Measurements from ENCODE around the gene APLP2.

DNA sequence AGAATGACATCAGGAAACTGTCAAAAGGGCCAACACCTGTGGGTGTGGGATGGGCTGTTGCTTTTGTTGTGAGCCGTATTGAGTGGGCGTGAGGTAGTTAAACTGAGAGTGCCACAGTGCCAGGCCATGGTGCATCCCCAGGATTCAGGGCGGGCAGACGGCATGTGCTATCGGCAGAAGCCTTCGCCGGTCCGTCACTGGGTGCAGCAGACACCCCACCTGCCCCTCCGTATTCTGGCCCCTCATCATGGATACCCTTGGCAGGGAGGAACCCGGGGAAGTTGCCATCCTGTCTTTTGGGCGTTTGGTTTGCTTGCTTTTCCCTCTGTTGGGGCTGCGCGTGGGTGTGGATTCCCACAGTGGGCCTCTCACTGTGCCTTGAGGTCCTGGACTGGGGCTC is 117.4 kb downstream of the APLP2 start:
- TF ChIP-seq CTCF (IDR thresholded peaks at IDR 0.05; ENCODE audit: borderline replicate concordance, extremely low read depth, low read length, poor library complexity, severe bottlenecking) (no peak), EZH2 (IDR thresholded peaks at IDR 0.05; ENCODE audit: borderline replicate concordance, low read depth, low read length, severe bottlenecking) (no peak)

Data from DND-41 (cell line).